ENCODE results near the gene TAF13. TPM values are rescaled to one million over a fixed set of nuclear protein-coding genes. Genes with fewer than 3 reads are reported as not detected.
A peak's percentile ranks its signal among the peaks of the same experiment; 100 is the strongest.

The TAF13 gene
- total RNA-seq, 1 experiment from 2014 or later, result 21.9 TPM

- intact Hi-C loops (cut with micrococcal nuclease; ENCODE audit: unreplicated experiment), result no loop called here
- POLR2A ChIA-PET, result no interaction called here
- no peaks in the 10 kb centered on the region for H3K9me3 ChIP-seq
- peaks cover 22% of the 10 kb centered on the region for H3K36me3 Mint-ChIP-seq (ENCODE audit: insufficient read depth, unreplicated experiment)
- H3K4me1 ChIP-seq, result 0 out of 2 replicates have a peak, but pooled peaks cover 3% of the 10 kb centered on the region
- H3K36me3 ChIP-seq (ENCODE audit: control insufficient read depth, insufficient read depth, low read length), result no peaks in the 10 kb centered on the region
- H3K27ac Mint-ChIP-seq (ENCODE audit: unreplicated experiment), result no peak overlapping the region
- no peak for DNase-seq
- no peaks in the 10 kb centered on the region for H3K4me1 Mint-ChIP-seq (ENCODE audit: low read depth, unreplicated experiment)
- no peak overlapping the region for H3K4me3 ChIP-seq (ENCODE audit: low read depth, low read length)
- no peaks in the 10 kb centered on the region for H3K9me3 Mint-ChIP-seq (ENCODE audit: unreplicated experiment)
- CTCF ChIA-PET, result no interaction called here
- TF ChIP-seq CTCF (IDR thresholded peaks at IDR 0.05; ENCODE audit: insufficient read depth in 1 of 2, low read depth in 1 of 2, low read length in 1 of 2, severe bottlenecking in 1 of 2, unreplicated experiment in 1 of 2), result no peak
- no peak overlapping the region for H3K4me3 Mint-ChIP-seq (ENCODE audit: unreplicated experiment)
- no peaks in the 10 kb centered on the region for H3K27me3 ChIP-seq (replicated peaks; ENCODE audit: control insufficient read depth, insufficient read depth, low read length)
- no TSS peak for BruUV-seq (replicated peaks)
- H3K27me3 Mint-ChIP-seq (ENCODE audit: insufficient read depth, unreplicated experiment), result no peaks in the 10 kb centered on the region
Observed at GRCh38 chr1:109105881-109106280, 30.1 kb upstream of the TAF13 start.

DNA sequence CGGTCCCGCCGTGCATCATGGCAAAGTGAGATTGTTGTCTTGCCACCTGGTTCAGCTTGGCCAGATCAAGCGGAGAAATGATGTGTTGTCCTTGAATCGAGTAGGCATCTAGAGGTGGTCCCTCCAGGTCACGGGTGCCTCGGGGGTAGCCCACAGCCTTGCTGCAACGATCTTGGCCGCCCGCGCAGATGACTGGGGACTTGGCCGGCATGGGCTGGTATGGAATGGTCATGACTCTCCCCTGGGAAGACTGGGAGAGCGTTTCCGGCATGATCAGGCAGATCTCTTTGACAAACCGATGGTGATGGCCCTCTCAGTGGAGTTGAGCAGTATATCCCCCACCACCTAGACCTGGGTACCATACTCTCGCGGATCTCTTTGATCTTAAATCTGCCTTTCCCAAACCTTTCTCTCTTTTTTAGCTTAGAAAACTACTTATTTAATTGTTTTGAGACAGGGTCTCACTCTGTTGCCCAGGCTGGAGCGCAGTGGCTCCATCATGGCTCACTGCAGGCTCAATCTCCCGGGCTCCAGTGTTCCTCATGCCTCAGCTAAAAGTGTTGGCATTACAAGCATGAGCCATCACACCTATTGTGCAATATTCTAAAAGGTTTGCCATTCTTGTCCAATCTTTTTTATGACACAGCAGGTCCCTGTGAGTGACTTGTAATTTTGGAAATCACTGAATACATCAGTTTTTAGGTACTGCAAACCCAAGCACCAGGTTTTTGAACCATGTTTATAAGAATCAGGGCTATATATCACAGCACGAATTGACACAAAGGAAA is 28.8 kb upstream of the TAF13 start:
- Mint-ChIP-seq H3K27me3 (ENCODE audit: insufficient read depth, unreplicated experiment) (no peaks in the 10 kb centered on the region), H3K9me3 (ENCODE audit: unreplicated experiment) (no peaks in the 10 kb centered on the region), H3K27ac (ENCODE audit: unreplicated experiment) (no peak overlapping the region), H3K4me1 (ENCODE audit: low read depth, unreplicated experiment) (no peaks in the 10 kb centered on the region), H3K4me3 (ENCODE audit: unreplicated experiment) (no peak overlapping the region), H3K36me3 (ENCODE audit: insufficient read depth, unreplicated experiment) (peaks cover 31% of the 10 kb centered on the region)
- H3K4me3 ChIP-seq (ENCODE audit: low read depth, low read length), result no peak overlapping the region
- intact Hi-C loops (cut with micrococcal nuclease; ENCODE audit: unreplicated experiment), result no loop called here
- H3K4me1 ChIP-seq, result 0 out of 2 replicates have a peak, but pooled peaks cover 3% of the 10 kb centered on the region
- no peak for TF ChIP-seq CTCF (IDR thresholded peaks at IDR 0.05; ENCODE audit: insufficient read depth in 1 of 2, low read depth in 1 of 2, low read length in 1 of 2, severe bottlenecking in 1 of 2, unreplicated experiment in 1 of 2)
- BruUV-seq (replicated peaks), result no TSS peak
- ChIA-PET POLR2A (no interaction called here), CTCF (no interaction called here)
- H3K9me3 ChIP-seq, result no peaks in the 10 kb centered on the region
- H3K36me3 ChIP-seq (ENCODE audit: control insufficient read depth, insufficient read depth, low read length), result no peaks in the 10 kb centered on the region
- DNase-seq, result no peak
- no peaks in the 10 kb centered on the region for H3K27me3 ChIP-seq (replicated peaks; ENCODE audit: control insufficient read depth, insufficient read depth, low read length)

- Histone ChIP-seq H3K4me1 (0 out of 2 replicates have a peak, but pooled peaks cover 3% of the 10 kb centered on the region), H3K36me3 (ENCODE audit: control insufficient read depth, insufficient read depth, low read length) (no peaks in the 10 kb centered on the region), H3K9me3 (no peaks in the 10 kb centered on the region), H3K27me3 (replicated peaks; ENCODE audit: control insufficient read depth, insufficient read depth, low read length) (no peaks in the 10 kb centered on the region), H3K4me3 (ENCODE audit: low read depth, low read length) (peak overlapping the region; percentile 84)
- Mint-ChIP-seq H3K4me3 (ENCODE audit: unreplicated experiment) (peak overlapping the region; percentile 92), H3K9me3 (ENCODE audit: unreplicated experiment) (no peaks in the 10 kb centered on the region), H3K36me3 (ENCODE audit: insufficient read depth, unreplicated experiment) (peaks cover 34% of the 10 kb centered on the region), H3K27me3 (ENCODE audit: insufficient read depth, unreplicated experiment) (no peaks in the 10 kb centered on the region), H3K4me1 (ENCODE audit: low read depth, unreplicated experiment) (no peaks in the 10 kb centered on the region), H3K27ac (ENCODE audit: unreplicated experiment) (peak overlapping the region; percentile 98)
- BruUV-seq (replicated peaks), result TSS peak; percentile 75
- peak; percentile 94 to 96 for DNase-seq
- intact Hi-C loops (cut with micrococcal nuclease; ENCODE audit: unreplicated experiment), result loop anchor here (1.0 to 10.0 kb wide), 2 partner anchors 9 to 165 kb away; no protein-coding TSS in a partner anchor
- CTCF ChIA-PET, result interaction anchor here (0.6 to 1.8 kb wide), 12 partner anchors 8 to 183 kb away, joined by 3 to 13 read pairs (median 3); partner anchors contain the start of gene TMEM167B
- peak; percentile 52 to 72 for TF ChIP-seq CTCF (IDR thresholded peaks at IDR 0.05; ENCODE audit: insufficient read depth in 1 of 2, low read depth in 1 of 2, low read length in 1 of 2, severe bottlenecking in 1 of 2, unreplicated experiment in 1 of 2)
- POLR2A ChIA-PET, result interaction anchor here (0.5 to 1.6 kb wide), 10 partner anchors 10 to 439 kb away, joined by 3 to 14 read pairs (median 5); partner anchors contain the start of genes HENMT1, SARS1, TAF13 and TMEM167B
Observed at GRCh38 chr1:109099938-109100773, 24.4 kb upstream of the TAF13 start.
